Stimulated activated CD4-positive, alpha-beta T cell treated with anti-CD3 and anti-CD28 coated beads, Interleukin-12 subunit alpha, Interleukin-12 subunit beta, amount 100 ng/mL, for 48 hours (primary cell): ENCODE results near the gene WDR44.
"Not testable (repeated sequence)": the region's sequence is repeated elsewhere in the genome, so short reads cannot be mapped to it uniquely, and the experiment has no call there.

Source experiments
- DNase-seq, 3 donors: peaks; one replicate each; pipeline ENCODE4 v3.0.0-alpha.2; 2020; ENCODE audit warnings: low read depth in 2 of 3, low spot score in 1 of 3

WDR44 gene

GRCh38 chrX:118345464-118346257 lies at the start of gene WDR44:
WDR44 (plus strand) TSS chrX:118346106; CDS start chrX:118346504, 398 bp downstream.
- DNase-seq = peak; percentile 85 to 88 (median 86)

- DNase-seq = not testable (repeated sequence)
Observed at GRCh38 chrX:118305827-118306226, 40.1 kb upstream of the WDR44 start.

GRCh38 chrX:118315529-118315928 lies 30.4 kb upstream of the WDR44 start:
- no peak for DNase-seq

- DNase-seq = no peak
Observed at GRCh38 chrX:118324588-118324987, 21.3 kb upstream of the WDR44 start.

- DNase-seq = no peak
Observed at GRCh38 chrX:118325453-118325852, 20.5 kb upstream of the WDR44 start.

- no peak for DNase-seq
Observed at GRCh38 chrX:118329175-118329574, 16.7 kb upstream of the WDR44 start.

- DNase-seq = no peak
Observed at GRCh38 chrX:118337687-118338086, 8.2 kb upstream of the WDR44 start.

- DNase-seq = no peak
Observed at GRCh38 chrX:118338930-118339329, 7.0 kb upstream of the WDR44 start.

GRCh38 chrX:118345045-118345463 lies 852 bp upstream of the WDR44 start:
- no peak for DNase-seq

- peak in 2 of 3 donors; percentile 15 to 40 for DNase-seq
Observed at GRCh38 chrX:118346258-118347094, 570 bp downstream of the WDR44 start.

- DNase-seq = no peak
Observed at GRCh38 chrX:118347131-118347530, 1.2 kb downstream of the WDR44 start.

GRCh38 chrX:118347736-118348135 lies 1.8 kb downstream of the WDR44 start:
- DNase-seq = no peak

- DNase-seq = no peak
Observed at GRCh38 chrX:118348186-118348810, 2.4 kb downstream of the WDR44 start.

- DNase-seq = no peak
Observed at GRCh38 chrX:118349188-118349587, 3.3 kb downstream of the WDR44 start.

GRCh38 chrX:118350221-118350620 lies 4.3 kb downstream of the WDR44 start:
- no peak for DNase-seq

GRCh38 chrX:118350706-118351105 lies 4.8 kb downstream of the WDR44 start:
- no peak for DNase-seq

- DNase-seq = no peak
Observed at GRCh38 chrX:118352566-118352965, 6.7 kb downstream of the WDR44 start.

GRCh38 chrX:118353081-118353850 lies 7.4 kb downstream of the WDR44 start:
- DNase-seq = no peak

GRCh38 chrX:118355225-118355920 lies 9.5 kb downstream of the WDR44 start:
- DNase-seq = no peak

- DNase-seq = no peak
Observed at GRCh38 chrX:118356154-118356701, 10.3 kb downstream of the WDR44 start.
